GM12878 (cell line): ENCODE results near the gene CEP83. TPM values are rescaled to one million over a fixed set of nuclear protein-coding genes. Genes with fewer than 3 reads are reported as not detected.
A peak's percentile ranks its signal among the peaks of the same experiment; 100 is the strongest.

ENCODE experiments used
- ATF7 ChIP-seq: fragments of 450-650 bp; IDR thresholded peaks from 2 replicates; pipeline ENCODE4 v1.6.1; 2016; ENCODE audit warnings: low read depth, mild to moderate bottlenecking
- BCL11A ChIP-seq: IDR thresholded peaks from 2 replicates; pipeline ENCODE4 v1.6.1; 2011; ENCODE audit warnings: low read depth, low read length
- BCL3 ChIP-seq: IDR thresholded peaks from 2 replicates; pipeline ENCODE4 v1.6.1; 2011; ENCODE audit warnings: borderline replicate concordance, low read depth, mild to moderate bottlenecking, moderate library complexity, low read length; ENCODE audit not compliant: insufficient read depth, poor library complexity, severe bottlenecking
- BRCA1 ChIP-seq: IDR thresholded peaks from 2 replicates; pipeline ENCODE4 v1.6.1; 2011; ENCODE audit warnings: low read depth, low read length, improper control_type of control experiment
- CBFB ChIP-seq: IDR thresholded peaks from 2 replicates; pipeline ENCODE4 v1.6.1; 2016; ENCODE audit warnings: antibody characterized with exemption, low read depth
- CBX5 ChIP-seq: sonication (generic); IDR thresholded peaks from 2 replicates; pipeline ENCODE4 v1.6.1; 2016; ENCODE audit warnings: low read depth, moderate library complexity, mild to moderate bottlenecking, inconsistent platforms
- CREB1 ChIP-seq: IDR thresholded peaks from 2 replicates; pipeline ENCODE4 v1.6.1; 2012; ENCODE audit warnings: low read depth, mild to moderate bottlenecking, inconsistent platforms
- EP300 ChIP-seq, 2 experiments: fragments of 150-350 bp in 1 of 2; IDR thresholded peaks; 2 replicates each; pipeline ENCODE4 v1.6.1; 2011 to 2012; ENCODE audit warnings: low read depth in 2 of 2, low read length in 2 of 2, borderline replicate concordance in 1 of 2, improper control_type of control experiment in 1 of 2, inconsistent platforms in 1 of 2; ENCODE audit not compliant: control insufficient read depth in 1 of 2
- GABPA ChIP-seq: IDR thresholded peaks from 2 replicates; pipeline ENCODE4 v1.6.1; 2014; ENCODE audit warnings: antibody characterized with exemption, low read depth, mild to moderate bottlenecking, inconsistent platforms
- HDAC6 ChIP-seq: fragments of 200-600 bp; sonication (generic); IDR thresholded peaks from one replicate; pipeline ENCODE4 v1.8.0; 2017; ENCODE audit warnings: antibody characterized with exemption; ENCODE audit not compliant: unreplicated experiment
- IKZF1 ChIP-seq: fragments of 450-650 bp; conservative IDR thresholded peaks from 2 replicates; pipeline ENCODE4 v1.6.1; 2017; ENCODE audit warnings: antibody characterized with exemption, mild to moderate bottlenecking
- IKZF2 ChIP-seq, 2 experiments: fragments of 450-650 bp; IDR thresholded peaks; 2 replicates each; pipeline ENCODE4 v1.6.1; 2017; ENCODE audit warnings: mild to moderate bottlenecking in 2 of 2, moderate library complexity in 2 of 2
- MTA2 ChIP-seq: fragments of 450-650 bp; IDR thresholded peaks from 2 replicates; pipeline ENCODE4 v1.6.1; 2016; ENCODE audit warnings: low read depth, mild to moderate bottlenecking, moderate library complexity
- PAX5 ChIP-seq: IDR thresholded peaks from 2 replicates; pipeline ENCODE4 v1.6.1; 2011; ENCODE audit warnings: low read depth, low read length, borderline replicate concordance
- RCOR1 ChIP-seq: conservative IDR thresholded peaks from 2 replicates; pipeline ENCODE4 v1.6.1; 2012; ENCODE audit warnings: low read depth, low read length, improper control_type of control experiment
- REST ChIP-seq: IDR thresholded peaks from 2 replicates; pipeline ENCODE4 v1.6.1; 2012; ENCODE audit warnings: mild to moderate bottlenecking, low read depth, low read length
- RFX5 ChIP-seq: IDR thresholded peaks from 2 replicates; pipeline ENCODE4 v1.6.1; 2011; ENCODE audit warnings: low read depth, low read length, improper control_type of control experiment
- SREBF1 ChIP-seq: IDR thresholded peaks from 2 replicates; pipeline ENCODE4 v1.6.1; 2012; ENCODE audit warnings: mild to moderate bottlenecking, low read length
- TARDBP ChIP-seq: IDR thresholded peaks from 2 replicates; pipeline ENCODE4 v1.6.1; 2016; ENCODE audit warnings: borderline replicate concordance
- WRNIP1 ChIP-seq: IDR thresholded peaks from 2 replicates; pipeline ENCODE4 v1.6.1; 2011; ENCODE audit warnings: low read depth, low read length, improper control_type of control experiment, borderline replicate concordance
- YY1 ChIP-seq: IDR thresholded peaks from 2 replicates; pipeline ENCODE4 v1.6.1; 2011; ENCODE audit warnings: low read depth, mild to moderate bottlenecking, low read length
- ZNF384 ChIP-seq: IDR thresholded peaks from 2 replicates; pipeline ENCODE4 v1.6.1; 2012; ENCODE audit warnings: low read depth, mild to moderate bottlenecking, low read length, improper control_type of control experiment, borderline replicate concordance
- polyA plus RNA-seq, 11 experiments: library from polyadenylated mRNA; depleted of rRNA in 4 of 11; unstranded in 6 of 11; stranded (reverse) in 5 of 11; fragments of >200 nt; fragmentation: Nextera tagmentation in 4 of 11; fragmentation: Illumina TruSeq in 1 of 11; extraction: Ambion mirVana in 4 of 11; extraction: Trizol in 1 of 11; gene quantifications; 1 replicate in 1 of 11; 2 replicates in 10 of 11; pipeline versions ENCODE4 v1.2.1 to v1.2.3, GENCODE V29; 2011 to 2016; ENCODE audit warnings: inconsistent platforms in 2 of 11, missing spikeins in 2 of 11, low read depth in 1 of 11
- total RNA-seq, 4 experiments: library from RNA; depleted of rRNA in 3 of 4; stranded (reverse); fragments of >200 nt in 3 of 4; fragmentation: Illumina TruSeq in 1 of 4; extraction: Trizol in 1 of 4; gene quantifications; 2 replicates each; pipeline versions ENCODE4 v1.2.1 to v1.2.3, GENCODE V29; 2013 to 2021
- TF ChIP-seq, protein P1 (sequence below): fragments of 150-350 bp; IDR thresholded peaks from 2 replicates; pipeline ENCODE4 v1.6.1; 2014; ENCODE audit warnings: mild to moderate bottlenecking, low read depth, low read length

The CEP83 gene
- total and polyA plus RNA-seq, 10 of the 15 experiments (the other 5 are each of a cell fraction or from before 2014, with no cell fraction given): 4.3 to 39.0 (median 22.5) TPM

DNA sequence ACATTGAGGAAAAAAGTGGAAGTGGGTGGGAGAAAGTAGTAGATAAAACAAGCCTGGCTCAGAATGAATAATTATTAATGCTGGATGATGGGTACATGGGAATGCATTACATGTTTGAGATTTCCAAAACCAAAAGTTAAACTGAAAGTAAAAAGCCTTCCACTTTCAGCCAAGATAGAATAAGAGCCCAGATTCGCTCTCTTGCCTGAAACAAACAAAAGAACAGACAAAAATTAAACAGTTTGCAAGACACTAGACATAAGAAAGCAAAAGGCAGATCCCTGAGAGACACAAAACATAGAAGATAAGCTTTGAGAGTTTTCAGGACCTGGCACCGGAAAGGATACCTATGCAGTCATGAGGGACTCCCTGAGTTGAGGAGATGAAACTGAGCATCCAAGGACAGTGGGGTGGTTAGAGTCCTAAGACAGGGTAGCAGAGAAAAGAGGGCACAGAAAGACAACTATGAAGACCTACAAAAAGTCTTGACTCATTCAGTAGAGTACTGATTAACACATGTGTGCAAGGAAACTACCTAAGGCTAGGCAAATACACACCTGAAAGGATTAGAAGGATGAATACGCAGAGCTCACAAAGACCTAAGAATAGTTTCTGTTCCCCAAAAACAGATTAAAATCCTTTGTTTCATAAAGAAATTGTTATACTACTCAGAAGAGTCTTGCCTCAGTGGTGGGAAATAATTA lies 54.1 kb downstream of the CEP83 start (continued):
- TF ChIP-seq REST (no peak), ATF7 (0 out of 2 replicates have a peak, but pooled peaks have one; percentile 26), CREB1 (no peak), SREBF1 (no peak), BCL3 (no peak), CBX5 (no peak), GABPA (no peak), CBFB (no peak), MTA2 (peak; percentile 81), RCOR1 (no peak), WRNIP1 (no peak), PAX5 (no peak), TARDBP (no peak), HDAC6 (no peak), BRCA1 (no peak), YY1 (no peak), EP300 (IDR thresholded peaks at IDR 0.05; ENCODE audit: borderline replicate concordance in 1 of 2, control insufficient read depth in 1 of 2, low read depth in 2 of 2, low read length in 2 of 2) (no peak; a peak in 1 of 4 replicates), BCL11A (peak; percentile 35; the same call in 1 of the 2 replicates), IKZF2 (IDR thresholded peaks at IDR 0.05) (peak; percentile 55 to 74), RFX5 (no peak), ZNF384 (no peak), IKZF1 (peak; percentile 50; the same call in 1 of the 2 replicates)
- TF ChIP-seq, protein P1, sequence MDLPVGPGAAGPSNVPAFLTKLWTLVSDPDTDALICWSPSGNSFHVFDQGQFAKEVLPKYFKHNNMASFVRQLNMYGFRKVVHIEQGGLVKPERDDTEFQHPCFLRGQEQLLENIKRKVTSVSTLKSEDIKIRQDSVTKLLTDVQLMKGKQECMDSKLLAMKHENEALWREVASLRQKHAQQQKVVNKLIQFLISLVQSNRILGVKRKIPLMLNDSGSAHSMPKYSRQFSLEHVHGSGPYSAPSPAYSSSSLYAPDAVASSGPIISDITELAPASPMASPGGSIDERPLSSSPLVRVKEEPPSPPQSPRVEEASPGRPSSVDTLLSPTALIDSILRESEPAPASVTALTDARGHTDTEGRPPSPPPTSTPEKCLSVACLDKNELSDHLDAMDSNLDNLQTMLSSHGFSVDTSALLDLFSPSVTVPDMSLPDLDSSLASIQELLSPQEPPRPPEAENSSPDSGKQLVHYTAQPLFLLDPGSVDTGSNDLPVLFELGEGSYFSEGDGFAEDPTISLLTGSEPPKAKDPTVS: no peak
